ENCODE results near the gene DNAJC6. TPM values are rescaled to one million over a fixed set of nuclear protein-coding genes. Genes with fewer than 3 reads are reported as not detected.

Gene DNAJC6
- total RNA-seq, 1 donor from 2014 or later: 21.9 TPM

- no peak for DNase-seq (ENCODE audit: low spot score)
- no peaks in the 10 kb centered on the region for H3K79me2 ChIP-seq (ENCODE audit: low read depth)
- H3K4me1 ChIP-seq: no peaks in the 10 kb centered on the region
- H3F3A ChIP-seq (ENCODE audit: low read depth): no peaks in the 10 kb centered on the region
- no peak overlapping the region for H3K9ac ChIP-seq
- no peaks in the 10 kb centered on the region for H3K9me3 ChIP-seq (ENCODE audit: low read depth)
- H3K27me3 Mint-ChIP-seq (ENCODE audit: insufficient read depth, low read depth): no peaks in the 10 kb centered on the region
- H2AFZ ChIP-seq (replicated peaks): no peak overlapping the region
- no peaks in the 10 kb centered on the region for H3K9me3 Mint-ChIP-seq
- no peaks in the 10 kb centered on the region for H3K36me3 ChIP-seq
- TF ChIP-seq EZH2phosphoT487 (IDR thresholded peaks at IDR 0.05): no peak
- no peak for TF ChIP-seq EZH2 (IDR thresholded peaks at IDR 0.05)
- TF ChIP-seq CTCF (IDR thresholded peaks at IDR 0.05): no peak
- no peak overlapping the region for H3K27ac ChIP-seq
- H3K27me3 ChIP-seq: no peaks in the 10 kb centered on the region
- no peak overlapping the region for H3K4me3 Mint-ChIP-seq
- H4K20me1 ChIP-seq (ENCODE audit: low read depth): no peaks in the 10 kb centered on the region
- no peak overlapping the region for H3K4me2 ChIP-seq
- H3K4me3 ChIP-seq: no peak overlapping the region
- H3K36me3 Mint-ChIP-seq: no peaks in the 10 kb centered on the region
- H3K4me1 Mint-ChIP-seq: no peaks in the 10 kb centered on the region
- H3K27ac Mint-ChIP-seq: no peak overlapping the region
Observed at GRCh38 chr1:65319754-65320153, 10.4 kb downstream of the DNAJC6 start.

GRCh38 chr1:65321879-65322278 is 12.5 kb downstream of the DNAJC6 start:
- H3K9me3 Mint-ChIP-seq: no peaks in the 10 kb centered on the region
- no peak overlapping the region for H3K27ac ChIP-seq
- no peak overlapping the region for H3K27ac Mint-ChIP-seq

GRCh38 chr1:65323246-65323645 is 13.9 kb downstream of the DNAJC6 start:
- Histone ChIP-seq H3K79me2 (ENCODE audit: low read depth) (no peaks in the 10 kb centered on the region), H3K36me3 (no peaks in the 10 kb centered on the region), H3K4me3 (no peak overlapping the region), H4K20me1 (ENCODE audit: low read depth) (no peaks in the 10 kb centered on the region), H3F3A (ENCODE audit: low read depth) (no peaks in the 10 kb centered on the region), H3K27ac (no peak overlapping the region), H3K9ac (no peak overlapping the region), H2AFZ (replicated peaks) (no peak overlapping the region), H3K4me1 (no peaks in the 10 kb centered on the region), H3K27me3 (no peaks in the 10 kb centered on the region), H3K4me2 (no peak overlapping the region), H3K9me3 (ENCODE audit: low read depth) (no peaks in the 10 kb centered on the region)
- H3K9me3 Mint-ChIP-seq: no peaks in the 10 kb centered on the region
- no peaks in the 10 kb centered on the region for H3K4me1 Mint-ChIP-seq
- no peak overlapping the region for H3K27ac Mint-ChIP-seq
- no peaks in the 10 kb centered on the region for H3K27me3 Mint-ChIP-seq (ENCODE audit: insufficient read depth, low read depth)
- DNase-seq (ENCODE audit: low spot score): no peak
- no peaks in the 10 kb centered on the region for H3K36me3 Mint-ChIP-seq
- TF ChIP-seq CTCF (IDR thresholded peaks at IDR 0.05) (no peak), EZH2phosphoT487 (IDR thresholded peaks at IDR 0.05) (no peak), EZH2 (IDR thresholded peaks at IDR 0.05) (no peak)
- no peak overlapping the region for H3K4me3 Mint-ChIP-seq

More at GRCh38 chr1:65321879-65322278, 12.5 kb downstream of the DNAJC6 start:
- Histone ChIP-seq H3K9ac (no peak overlapping the region), H3K79me2 (ENCODE audit: low read depth) (no peaks in the 10 kb centered on the region), H2AFZ (replicated peaks) (no peak overlapping the region), H3K9me3 (ENCODE audit: low read depth) (no peaks in the 10 kb centered on the region), H4K20me1 (ENCODE audit: low read depth) (no peaks in the 10 kb centered on the region), H3F3A (ENCODE audit: low read depth) (no peaks in the 10 kb centered on the region), H3K27me3 (no peaks in the 10 kb centered on the region), H3K36me3 (no peaks in the 10 kb centered on the region), H3K4me1 (no peaks in the 10 kb centered on the region), H3K4me3 (no peak overlapping the region), H3K4me2 (no peak overlapping the region)
- H3K27me3 Mint-ChIP-seq (ENCODE audit: insufficient read depth, low read depth): no peaks in the 10 kb centered on the region
- H3K36me3 Mint-ChIP-seq: no peaks in the 10 kb centered on the region
- no peaks in the 10 kb centered on the region for H3K4me1 Mint-ChIP-seq
- no peak for DNase-seq (ENCODE audit: low spot score)
- TF ChIP-seq EZH2phosphoT487 (IDR thresholded peaks at IDR 0.05): no peak
- TF ChIP-seq EZH2 (IDR thresholded peaks at IDR 0.05): no peak
- TF ChIP-seq CTCF (IDR thresholded peaks at IDR 0.05): no peak
- H3K4me3 Mint-ChIP-seq: no peak overlapping the region

All from neural progenitor cell (in vitro differentiated cells).